Ectodermal cell (in vitro differentiated cells): ENCODE measurements around the gene VCL.
"Not testable (repeated sequence)": the region's sequence is repeated elsewhere in the genome, so short reads cannot be mapped to it uniquely, and the experiment has no call there.

Experiments
- H3K27ac ChIP-seq: 2 replicates; pipeline ENCODE4 v1.7.0; 2013; ENCODE audit warnings: mild to moderate bottlenecking, low read depth, low read length; ENCODE audit not compliant: insufficient read depth, poor library complexity, severe bottlenecking
- H3K27me3 ChIP-seq: 2 replicates; pipeline ENCODE4 v1.7.0; 2013; ENCODE audit warnings: mild to moderate bottlenecking, low read length; ENCODE audit not compliant: insufficient read depth, control insufficient read depth, poor library complexity, severe bottlenecking
- H3K36me3 ChIP-seq: one replicate; pipeline ENCODE4 v1.7.0; 2013; ENCODE audit warnings: low read length; ENCODE audit not compliant: control insufficient read depth, insufficient read depth
- H3K4me1 ChIP-seq: one replicate; pipeline ENCODE4 v1.7.0; 2013; ENCODE audit warnings: low read length; ENCODE audit not compliant: control insufficient read depth, insufficient read depth
- H3K4me3 ChIP-seq: 2 replicates; pipeline ENCODE4 v1.7.0; 2013; ENCODE audit warnings: low read depth, low read length, control low read depth; ENCODE audit not compliant: insufficient read depth
- H3K9me3 ChIP-seq: 2 replicates; pipeline ENCODE4 v1.7.0; 2013; ENCODE audit warnings: mild to moderate bottlenecking, low read length, moderate library complexity; ENCODE audit not compliant: control insufficient read depth
- WGBS, 2 experiments: methylation state at CpG; one replicate each; pipeline ENCODE4 v1.1.7; 2013; ENCODE audit warnings: missing lambda C conversion rate in 2 of 2; 5-methylcytosine and 5-hydroxymethylcytosine counted together

VCL gene

GRCh38 chr10:73991884-73992245 is 6.1 kb upstream of the VCL start:
- Histone ChIP-seq H3K4me3 (no peak overlapping the region), H3K27ac (no peak overlapping the region), H3K9me3 (no peaks in the 10 kb centered on the region), H3K4me1 (no peaks in the 10 kb centered on the region), H3K27me3 (no peaks in the 10 kb centered on the region), H3K36me3 (no peaks in the 10 kb centered on the region)
- 75 to 87% methylated on average over 6 of the region's 6 CpGs for WGBS, 2 experiments

GRCh38 chr10:73992899-73993788 is 4.8 kb upstream of the VCL start:
- Histone ChIP-seq H3K4me1 (no peaks in the 10 kb centered on the region), H3K4me3 (no peak overlapping the region), H3K9me3 (no peaks in the 10 kb centered on the region), H3K27me3 (no peaks in the 10 kb centered on the region), H3K27ac (no peak overlapping the region), H3K36me3 (no peaks in the 10 kb centered on the region)
- 95% methylated on average over 6 of the region's 6 CpGs for WGBS, 2 experiments

- no peaks in the 10 kb centered on the region for H3K4me1 ChIP-seq
- 84 to 96% methylated on average over 2 of the region's 2 CpGs for WGBS, 2 experiments
- H3K27me3 ChIP-seq: no peaks in the 10 kb centered on the region
Measured at GRCh38 chr10:73995035-73995358, 2.9 kb upstream of the VCL start.

GRCh38 chr10:73997461-73997786 is 492 bp upstream of the VCL start:
- H3K9me3 ChIP-seq: no peaks in the 10 kb centered on the region
- H3K27ac ChIP-seq: peak overlapping the region; percentile 58

More at GRCh38 chr10:73995035-73995358, 2.9 kb upstream of the VCL start:
- H3K4me3 ChIP-seq: no peak overlapping the region
- H3K9me3 ChIP-seq: no peaks in the 10 kb centered on the region
- H3K36me3 ChIP-seq: no peaks in the 10 kb centered on the region
- no peak overlapping the region for H3K27ac ChIP-seq

GRCh38 chr10:73998623-73998928 is 660 bp downstream of the VCL start:
- WGBS, 2 experiments: 0% methylated on average over 21 of the region's 21 CpGs
- Histone ChIP-seq H3K9me3 (no peaks in the 10 kb centered on the region), H3K27me3 (no peaks in the 10 kb centered on the region), H3K27ac (no peak overlapping the region), H3K36me3 (no peaks in the 10 kb centered on the region), H3K4me3 (peak overlapping the region; percentile 87), H3K4me1 (peaks cover 9% of the 10 kb centered on the region)

More at GRCh38 chr10:73997461-73997786, 492 bp upstream of the VCL start:
- no peaks in the 10 kb centered on the region for H3K36me3 ChIP-seq
- 3 to 5% methylated on average over 11 of the region's 11 CpGs for WGBS, 2 experiments
- H3K4me3 ChIP-seq: peak overlapping the region; percentile 48
- H3K27me3 ChIP-seq: no peaks in the 10 kb centered on the region
- H3K4me1 ChIP-seq: peaks cover 9% of the 10 kb centered on the region

GRCh38 chr10:73998929-73999691 is 1.2 kb downstream of the VCL start:
- H3K9me3 ChIP-seq: no peaks in the 10 kb centered on the region
- WGBS, 2 experiments: 0 to 1% methylated on average over 14 of the region's 14 CpGs
- no peaks in the 10 kb centered on the region for H3K36me3 ChIP-seq
- peaks cover 9% of the 10 kb centered on the region for H3K4me1 ChIP-seq
- H3K27me3 ChIP-seq: no peaks in the 10 kb centered on the region
- H3K27ac ChIP-seq: no peak overlapping the region
- H3K4me3 ChIP-seq: peak overlapping the region; percentile 87

GRCh38 chr10:73999703-74000102 is 1.8 kb downstream of the VCL start:
- Histone ChIP-seq H3K4me3 (peak overlapping the region; percentile 87), H3K36me3 (no peaks in the 10 kb centered on the region), H3K9me3 (no peaks in the 10 kb centered on the region), H3K4me1 (peaks cover 9% of the 10 kb centered on the region), H3K27me3 (no peaks in the 10 kb centered on the region), H3K27ac (no peak overlapping the region)
- WGBS, 2 experiments: 25 to 29% methylated on average over 1 of the region's 1 CpG

GRCh38 chr10:74000244-74000643 is 2.3 kb downstream of the VCL start:
- not testable (repeated sequence) for H3K27ac ChIP-seq, H3K27me3 ChIP-seq, H3K4me1 ChIP-seq, H3K36me3 ChIP-seq, H3K9me3 ChIP-seq
- WGBS, 2 experiments: 90 to 91% methylated on average over 7 to 11 of the region's 11 CpGs
- H3K4me3 ChIP-seq: peak overlapping the region; percentile 87

- Histone ChIP-seq H3K36me3 (no peaks in the 10 kb centered on the region), H3K9me3 (no peaks in the 10 kb centered on the region), H3K4me1 (peaks cover 9% of the 10 kb centered on the region), H3K27me3 (no peaks in the 10 kb centered on the region), H3K27ac (no peak overlapping the region), H3K4me3 (peak overlapping the region; percentile 2)
- 94 to 95% methylated on average over 7 of the region's 7 CpGs for WGBS, 2 experiments
Measured at GRCh38 chr10:74000892-74001669, 3.2 kb downstream of the VCL start.

- H3K27me3 ChIP-seq: no peaks in the 10 kb centered on the region
- peaks cover 1% of the 10 kb centered on the region for H3K4me1 ChIP-seq
- no peaks in the 10 kb centered on the region for H3K36me3 ChIP-seq
- H3K4me3 ChIP-seq: no peak overlapping the region
- H3K9me3 ChIP-seq: no peaks in the 10 kb centered on the region
- no peak overlapping the region for H3K27ac ChIP-seq
- 95 to 100% methylated on average over 1 of the region's 1 CpG for WGBS, 2 experiments
Measured at GRCh38 chr10:74006269-74006668, 8.4 kb downstream of the VCL start.
